GM19099 (cell line): ENCODE results near the gene MEGF9.

Experiments used
- POLR2A ChIP-seq: IDR thresholded peaks from 3 replicates; pipeline ENCODE4 v1.6.1; 2011; ENCODE audit warnings: low read depth; ENCODE audit not compliant: insufficient read length; ENCODE audit errors: extremely low read depth

The MEGF9 gene

GRCh38 chr9:120663380-120663779 lies 50.9 kb downstream of the MEGF9 start:
- no peak for TF ChIP-seq POLR2A

GRCh38 chr9:120662513-120662912 lies 51.8 kb downstream of the MEGF9 start:
- TF ChIP-seq POLR2A = no peak

- no peak for TF ChIP-seq POLR2A
Observed at GRCh38 chr9:120659676-120660075, 54.6 kb downstream of the MEGF9 start.

GRCh38 chr9:120659209-120659608 lies 55.1 kb downstream of the MEGF9 start:
- no peak for TF ChIP-seq POLR2A

DNA sequence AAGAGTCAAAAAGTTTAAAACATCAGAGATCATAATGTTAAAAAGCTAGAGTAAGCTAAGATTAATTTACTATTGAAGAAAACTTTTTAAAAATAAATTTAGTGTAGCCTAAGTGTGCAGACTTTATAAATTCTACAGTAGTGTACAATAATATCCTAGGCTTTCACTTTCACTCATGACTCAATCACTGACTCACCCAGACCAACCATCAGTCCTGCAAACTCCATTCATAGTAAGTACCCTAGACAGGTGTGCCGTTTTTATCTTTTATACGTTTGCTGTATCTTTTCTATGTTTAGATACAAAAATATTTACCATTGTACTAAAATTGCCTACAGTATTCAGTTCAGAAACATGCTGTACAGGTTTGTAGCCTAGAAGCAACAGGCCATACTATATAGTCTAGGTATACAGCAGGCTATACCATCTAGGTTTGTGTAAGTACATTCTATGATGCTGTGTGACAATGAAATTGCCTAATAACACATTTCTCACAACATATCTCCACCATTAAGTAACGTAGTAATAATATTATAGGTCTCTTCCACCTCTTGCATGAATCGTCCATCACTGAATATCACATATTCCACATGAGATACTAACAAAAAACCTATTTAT lies 59.2 kb downstream of the MEGF9 start:
- no peak for TF ChIP-seq POLR2A

DNA sequence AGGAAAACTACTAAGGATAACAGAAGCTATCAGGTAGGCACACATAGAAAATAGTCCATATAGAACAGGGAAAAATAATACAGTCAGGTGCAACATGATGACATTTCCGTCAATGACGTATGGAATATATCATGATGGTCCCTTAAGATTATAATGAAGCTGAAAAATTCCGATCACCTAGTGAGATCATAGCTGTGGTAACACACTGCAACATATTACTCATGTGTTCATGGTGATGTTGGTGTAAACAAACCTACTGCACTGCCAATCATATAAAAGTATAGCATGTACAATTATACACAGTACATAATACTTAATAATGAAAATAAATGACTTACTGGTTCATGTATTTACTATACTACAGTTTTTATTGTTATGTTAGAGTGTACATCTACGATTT lies 60.0 kb downstream of the MEGF9 start:
- TF ChIP-seq POLR2A = no peak

DNA sequence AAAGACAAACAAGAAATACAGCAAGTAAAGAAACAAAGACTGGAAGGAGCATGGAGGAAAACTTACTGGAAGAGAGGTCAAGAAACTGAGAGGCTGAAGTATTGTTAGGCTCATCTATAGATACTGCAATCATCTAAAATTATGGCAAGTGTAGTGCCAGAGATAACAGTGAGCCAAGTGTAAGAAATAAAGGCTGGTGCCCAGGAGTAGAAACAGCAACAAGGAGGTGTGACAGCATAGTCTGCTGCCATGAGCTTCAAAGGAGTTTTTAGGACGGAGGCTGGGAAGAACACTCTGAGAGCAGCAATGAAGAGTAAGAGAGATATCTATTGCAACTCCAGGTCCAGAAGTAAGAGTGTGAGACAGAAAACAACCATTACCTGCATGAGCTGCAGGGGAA lies 60.5 kb downstream of the MEGF9 start:
- no peak for TF ChIP-seq POLR2A

DNA sequence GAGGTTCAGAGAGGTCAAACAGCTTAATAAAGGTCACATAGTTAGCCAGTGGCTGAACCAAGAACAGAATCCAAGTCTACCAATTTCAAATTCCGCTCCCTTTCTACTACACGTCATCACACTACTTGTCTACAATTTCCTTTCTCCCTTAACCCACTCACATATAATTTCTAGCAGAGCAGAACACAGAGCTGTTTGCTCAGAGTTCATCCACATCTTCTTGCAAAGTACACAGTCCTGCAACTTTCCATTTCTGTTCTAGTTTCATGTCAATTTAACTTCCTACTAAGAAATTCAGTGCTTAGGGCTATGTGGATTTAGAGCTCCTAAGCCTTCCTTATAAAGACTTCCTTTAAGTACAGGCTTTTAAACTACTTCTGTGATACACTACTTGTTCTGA lies 61.3 kb downstream of the MEGF9 start:
- no peak for TF ChIP-seq POLR2A

- no peak for TF ChIP-seq POLR2A
Observed at GRCh38 chr9:120650352-120650751, 63.9 kb downstream of the MEGF9 start.

DNA sequence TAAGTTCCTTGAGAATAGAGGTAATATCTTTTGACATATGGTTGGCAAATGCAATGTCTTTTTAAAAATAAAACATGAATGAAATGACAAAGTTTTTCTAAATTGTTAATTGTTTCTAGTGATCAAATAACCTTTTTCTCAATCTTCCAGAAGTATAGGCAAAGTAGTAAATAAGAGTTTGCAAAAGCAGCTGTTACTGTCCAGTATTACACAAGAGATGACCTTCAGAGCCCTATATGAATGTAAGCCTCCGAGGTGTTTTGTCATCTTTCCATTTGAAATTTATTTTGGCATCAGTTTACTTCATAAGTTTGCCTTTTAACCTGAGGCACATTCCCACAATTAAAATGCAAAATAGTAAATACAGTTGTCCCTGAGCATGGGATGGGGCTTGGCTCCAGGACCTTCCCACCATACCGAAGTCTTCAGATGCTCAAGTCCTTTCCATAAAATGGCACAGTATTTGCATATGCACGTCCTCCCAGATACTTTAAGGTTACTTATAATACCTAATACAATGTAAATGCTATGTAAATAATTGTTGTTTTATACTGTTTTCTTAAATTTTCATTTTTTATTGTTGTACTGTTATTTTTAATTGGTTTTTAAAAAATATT lies 65.6 kb downstream of the MEGF9 start:
- no peak for TF ChIP-seq POLR2A

DNA sequence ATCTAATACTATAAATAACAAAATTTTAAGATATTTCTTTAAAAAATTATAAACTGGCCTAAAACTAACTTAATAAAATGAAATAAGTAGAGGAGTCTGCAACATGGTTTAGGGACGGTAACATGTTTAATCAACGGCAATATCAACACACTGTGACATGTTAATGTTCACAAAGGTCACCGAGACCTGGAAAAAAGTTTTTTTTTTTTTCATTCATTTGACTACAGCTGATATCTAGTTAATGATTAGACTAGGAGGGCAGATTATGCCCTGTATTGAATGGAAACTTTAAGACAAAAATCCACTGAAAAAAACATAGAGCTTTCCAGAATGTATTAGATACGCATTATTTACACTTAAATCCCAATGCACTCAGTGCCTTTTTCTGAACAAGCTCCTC lies 67.3 kb downstream of the MEGF9 start:
- TF ChIP-seq POLR2A = no peak

- TF ChIP-seq POLR2A = no peak
Observed at GRCh38 chr9:120645760-120646159, 68.5 kb downstream of the MEGF9 start.

DNA sequence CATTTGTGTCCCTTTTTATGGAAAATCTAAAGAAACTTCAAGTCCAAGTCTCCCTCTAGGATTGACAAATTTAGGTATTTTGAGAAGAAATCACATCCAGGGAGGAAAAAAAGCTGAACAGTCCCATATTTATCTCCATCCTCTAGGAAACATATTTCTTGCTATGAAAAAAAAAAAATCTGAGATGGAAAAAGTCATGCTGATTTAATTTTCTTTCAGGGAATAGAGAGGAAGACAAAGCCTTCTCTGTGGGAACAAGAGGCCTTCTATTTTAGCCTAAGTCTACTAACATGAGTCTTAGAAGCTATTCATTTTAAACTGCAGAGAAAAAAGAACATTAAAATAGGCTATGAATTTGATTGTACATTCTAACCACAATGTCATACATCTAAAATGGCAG lies 71.2 kb downstream of the MEGF9 start:
- TF ChIP-seq POLR2A = no peak

DNA sequence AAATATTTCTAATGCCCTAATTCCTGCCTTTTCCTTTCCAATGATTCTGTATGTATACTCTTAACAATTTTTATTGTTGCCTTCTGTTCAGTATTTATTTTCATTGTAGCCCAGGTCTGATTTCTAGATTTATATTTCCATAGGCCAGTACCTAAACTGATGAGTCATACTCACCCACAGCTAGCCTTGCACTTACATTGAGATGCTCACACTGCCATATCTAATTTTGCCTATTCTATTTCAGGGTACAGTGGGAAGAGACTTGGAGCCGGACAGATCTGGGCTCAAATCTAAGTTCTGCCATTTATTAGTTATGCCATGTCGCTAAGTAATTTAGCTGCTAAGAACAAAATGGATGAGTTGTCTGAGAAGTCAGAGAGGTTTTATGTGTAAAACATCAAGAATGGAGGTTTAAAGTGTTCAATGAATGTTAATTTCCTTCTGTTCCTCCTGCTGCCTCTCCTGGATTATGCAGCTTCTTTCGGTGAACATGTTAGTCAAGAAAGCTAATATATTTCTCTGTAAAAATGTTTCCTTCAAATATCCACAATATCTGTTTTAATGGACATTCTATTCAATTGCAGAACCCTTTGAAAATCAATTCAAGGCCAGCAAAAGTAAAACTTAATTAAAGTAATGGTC lies 72.0 kb downstream of the MEGF9 start:
- no peak for TF ChIP-seq POLR2A

DNA sequence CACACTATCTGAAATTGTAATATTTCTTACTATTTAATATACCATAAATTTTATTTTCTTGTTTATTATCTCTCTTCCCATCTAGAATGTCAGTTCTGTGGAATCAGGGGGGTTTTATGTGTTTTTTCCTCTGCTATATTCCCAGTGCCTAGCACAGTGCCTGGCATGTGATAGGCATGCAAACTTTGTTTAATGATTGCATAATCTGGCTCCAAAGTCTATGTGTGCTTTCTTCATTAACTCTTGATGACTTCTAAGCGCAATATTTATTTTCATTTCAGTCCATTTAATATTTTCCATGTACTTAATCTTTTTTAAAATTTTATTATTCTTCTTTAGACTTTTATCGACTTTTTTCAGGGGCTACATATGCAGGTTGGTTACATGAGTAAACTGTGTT lies 73.9 kb downstream of the MEGF9 start:
- TF ChIP-seq POLR2A = no peak

DNA sequence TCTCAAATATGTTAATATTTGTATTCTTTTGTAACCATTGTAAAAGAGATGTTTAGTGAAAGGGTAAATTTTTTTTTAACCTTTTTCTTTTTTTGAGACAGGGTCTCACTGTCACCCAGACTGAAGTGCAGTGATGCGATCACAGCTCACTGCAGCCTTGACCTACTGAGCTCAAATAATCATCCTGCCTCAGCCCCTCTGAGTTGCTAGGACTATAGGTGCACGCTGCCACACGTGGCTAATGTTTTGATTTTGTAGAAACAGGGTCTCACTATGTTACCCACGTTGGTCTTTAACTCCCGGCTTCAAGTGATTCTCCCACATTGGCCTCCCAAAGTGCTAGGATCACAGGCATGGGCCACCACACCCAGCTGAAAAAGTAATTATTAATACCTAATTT lies 76.4 kb downstream of the MEGF9 start:
- TF ChIP-seq POLR2A = no peak
